Amygdala (tissue), 56 donors: ENCODE results near the gene TNFRSF21.
"Not testable (repeated sequence)": the region's sequence is repeated elsewhere in the genome, so short reads cannot be mapped to it uniquely, and the experiment has no call there.

Experiments used
- DNase-seq, 56 donors: peaks; one replicate each; lab custom pipeline; 2025; lab: John Stamatoyannopoulos, UW

The TNFRSF21 gene

GRCh38 chr6:47328139-47328538, 18.4 kb upstream of the TNFRSF21 start:
- not testable (repeated sequence) for DNase-seq

- DNase-seq: no peak
Observed at GRCh38 chr6:47323887-47324286, 14.2 kb upstream of the TNFRSF21 start.

GRCh38 chr6:47323321-47323720, 13.6 kb upstream of the TNFRSF21 start:
- DNase-seq: no peak

GRCh38 chr6:47321577-47321976, 11.9 kb upstream of the TNFRSF21 start:
- DNase-seq: no peak

DNA sequence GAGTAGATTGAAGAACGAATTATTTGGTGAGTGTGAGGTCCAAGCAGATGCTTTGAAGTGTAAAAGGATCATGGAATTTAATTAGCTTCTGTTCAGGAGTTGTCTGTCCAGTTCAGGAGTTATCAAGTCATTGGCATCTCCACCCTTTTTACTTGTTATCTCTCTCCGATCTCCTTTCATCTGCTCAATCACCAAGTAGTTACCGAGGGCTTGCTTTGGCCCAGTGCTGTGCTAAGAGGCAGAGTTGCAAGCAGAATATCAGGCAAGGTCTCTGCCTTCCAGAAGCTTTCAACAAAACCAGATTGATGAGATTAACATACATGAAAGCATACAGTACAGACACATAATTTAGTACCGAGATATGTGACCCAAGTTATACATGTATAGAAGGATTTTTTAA, 10.2 kb upstream of the TNFRSF21 start:
- DNase-seq: no peak

DNA sequence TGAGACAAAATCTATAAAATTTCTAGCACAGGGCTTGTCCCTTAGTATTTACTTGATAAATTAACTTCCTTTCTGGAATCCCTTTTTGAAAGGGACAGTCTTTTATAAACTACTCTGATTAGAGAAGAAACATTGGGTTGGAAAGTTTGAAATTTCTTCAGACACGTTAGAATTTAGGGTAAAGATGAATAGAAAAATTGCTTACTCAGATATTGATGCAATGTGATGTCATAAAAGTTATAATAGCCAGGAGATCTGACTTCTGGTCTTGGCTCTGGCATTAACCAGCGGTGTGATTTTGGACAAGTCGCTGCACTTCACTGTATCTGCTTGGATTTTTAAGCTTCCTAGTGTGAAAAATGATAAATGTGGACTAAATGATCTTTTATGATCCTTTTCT, 9.7 kb upstream of the TNFRSF21 start:
- no peak for DNase-seq

- DNase-seq: no peak
Observed at GRCh38 chr6:47318236-47318989, 8.7 kb upstream of the TNFRSF21 start.

GRCh38 chr6:47315181-47315580, 5.5 kb upstream of the TNFRSF21 start:
- DNase-seq: not testable (repeated sequence)

- no peak for DNase-seq
Observed at GRCh38 chr6:47310131-47310480, 401 bp upstream of the TNFRSF21 start.

GRCh38 chr6:47308552-47309290, 984 bp downstream of the TNFRSF21 start:
- DNase-seq: peak in 26 of 56 donors; percentile 4 to 73 (median 40)

DNA sequence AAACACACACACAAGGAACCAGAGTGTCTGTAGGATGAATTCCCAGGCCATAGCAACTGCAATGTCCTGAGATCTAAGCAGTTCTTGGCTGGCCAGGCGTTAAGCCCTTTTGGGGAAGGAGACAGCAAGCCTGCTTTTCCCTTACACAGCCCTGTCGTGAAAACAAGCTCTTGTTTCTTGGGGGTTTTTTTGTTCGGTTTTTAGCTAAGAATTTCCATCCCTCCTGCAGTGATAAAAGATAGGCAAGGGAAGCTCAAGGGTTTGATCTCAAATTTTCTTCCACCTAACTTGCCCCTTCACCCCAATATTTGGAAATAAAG, 1.5 kb downstream of the TNFRSF21 start:
- DNase-seq: no peak

- DNase-seq: no peak
Observed at GRCh38 chr6:47307362-47308197, 2.1 kb downstream of the TNFRSF21 start.

DNA sequence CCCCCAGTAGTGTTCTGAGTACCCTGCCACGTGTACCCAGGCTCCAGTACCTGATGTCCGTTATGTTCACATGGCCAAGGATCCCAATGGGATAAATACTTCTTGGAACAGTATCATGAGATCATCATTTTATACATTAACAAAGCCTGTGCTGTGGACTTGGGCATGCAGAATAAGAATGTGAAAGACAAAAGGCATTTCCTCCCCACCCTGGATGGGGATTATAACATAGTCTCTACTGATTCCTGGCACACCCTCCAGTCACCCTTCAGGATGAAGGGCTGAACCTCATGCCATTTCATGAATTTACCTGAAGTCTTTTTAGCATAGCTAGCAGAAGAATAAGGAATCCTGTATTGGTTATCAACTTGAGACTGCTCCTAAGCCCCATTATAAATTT, 2.8 kb downstream of the TNFRSF21 start:
- no peak for DNase-seq

GRCh38 chr6:47303861-47304260, 5.8 kb downstream of the TNFRSF21 start:
- DNase-seq: no peak

DNA sequence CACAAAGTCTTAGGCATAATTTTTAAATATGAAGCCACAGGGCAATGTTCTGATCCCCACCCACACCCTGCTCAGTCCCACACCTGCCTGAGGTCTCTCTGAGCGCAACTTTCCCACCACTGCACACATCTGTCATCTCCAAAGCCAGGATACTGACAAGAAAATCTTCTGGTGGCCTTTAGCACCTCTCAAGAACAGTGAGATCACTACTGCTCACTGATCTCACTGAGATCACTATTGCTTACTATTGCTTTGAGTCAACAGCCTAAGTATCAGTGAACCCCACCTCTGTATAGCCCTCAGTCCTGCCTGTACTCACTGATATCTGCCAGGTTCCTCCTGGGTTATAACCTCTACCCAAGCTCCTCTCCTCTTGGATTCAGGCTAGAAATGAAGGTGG, 6.4 kb downstream of the TNFRSF21 start:
- DNase-seq: no peak

DNA sequence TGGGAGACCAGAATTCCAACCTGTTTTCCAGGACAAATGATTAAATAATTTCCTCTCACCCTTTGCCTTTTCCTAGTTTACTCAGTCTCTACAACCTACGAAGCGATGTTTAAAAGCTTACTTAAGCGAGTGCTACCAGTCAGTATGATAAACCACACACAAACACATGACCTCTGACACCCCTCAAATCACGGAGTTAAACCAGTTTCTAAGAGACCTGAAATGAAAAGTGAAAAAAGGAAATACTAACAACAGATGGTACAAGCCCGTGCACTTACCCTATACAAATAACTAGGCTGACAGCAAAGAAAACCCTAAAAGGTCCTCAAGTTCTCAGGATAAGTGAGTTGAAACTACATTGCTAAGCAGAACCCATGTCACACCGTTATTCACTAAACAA, 7.7 kb downstream of the TNFRSF21 start:
- DNase-seq: no peak

DNA sequence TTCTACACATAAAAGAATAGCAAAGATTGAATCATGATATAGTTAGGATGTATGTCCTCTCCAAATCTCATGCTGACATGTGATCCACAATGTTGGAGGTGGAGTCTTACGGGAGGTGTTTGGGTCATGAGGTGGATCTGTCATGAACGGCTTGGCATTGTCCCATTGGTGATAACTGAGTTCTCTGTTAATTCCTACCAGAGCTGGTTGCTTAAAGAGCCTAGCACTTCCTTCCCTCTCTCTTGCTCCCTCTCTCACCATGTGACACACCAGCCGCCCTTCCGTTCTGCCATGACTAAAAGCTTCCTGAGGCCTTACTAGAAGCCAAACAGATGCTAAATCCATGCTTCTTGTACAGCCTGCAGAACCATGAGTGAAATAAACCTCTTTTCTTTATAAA, 8.3 kb downstream of the TNFRSF21 start:
- no peak for DNase-seq

DNA sequence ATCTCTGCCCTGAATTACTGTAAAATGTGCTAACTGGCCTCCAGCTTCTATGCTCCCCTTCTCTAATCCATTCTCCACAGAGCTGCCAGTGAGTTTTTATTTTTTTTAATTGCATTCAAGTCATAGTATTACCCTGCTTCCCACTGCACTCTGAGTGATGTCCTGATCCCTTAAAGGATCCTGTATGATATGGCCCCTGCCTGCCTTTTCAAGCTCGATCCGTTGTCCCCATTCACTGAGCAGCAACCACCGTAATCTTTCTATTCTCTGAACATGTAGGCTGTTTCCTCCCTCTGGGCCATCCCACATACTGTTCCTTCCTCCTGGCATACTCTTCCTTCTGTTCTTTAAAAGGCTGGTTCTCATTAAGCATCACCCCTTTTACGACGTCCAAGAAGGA, 9.3 kb downstream of the TNFRSF21 start:
- DNase-seq: no peak

- no peak for DNase-seq
Observed at GRCh38 chr6:47299965-47300364, 9.7 kb downstream of the TNFRSF21 start.

DNA sequence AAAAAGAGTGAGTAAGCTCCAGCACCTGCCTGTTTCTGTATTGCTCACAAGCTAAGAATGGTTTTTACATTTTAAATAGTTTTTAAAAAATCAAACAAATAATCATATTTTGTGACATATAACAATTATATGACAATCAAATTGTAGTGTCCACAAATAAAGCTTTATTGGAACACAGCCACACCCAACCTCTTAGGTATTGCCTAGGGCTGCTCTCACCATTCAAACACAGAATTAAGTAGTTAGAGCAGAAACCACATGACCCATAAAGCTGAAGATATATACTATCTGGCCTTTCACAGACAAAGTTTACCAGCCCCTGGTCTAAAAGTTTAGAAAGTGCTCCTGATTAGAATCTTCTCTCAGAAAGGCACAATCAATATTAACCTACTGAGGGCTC, 11.2 kb downstream of the TNFRSF21 start:
- no peak for DNase-seq

GRCh38 chr6:47294990-47295389, 14.7 kb downstream of the TNFRSF21 start:
- no peak for DNase-seq

DNA sequence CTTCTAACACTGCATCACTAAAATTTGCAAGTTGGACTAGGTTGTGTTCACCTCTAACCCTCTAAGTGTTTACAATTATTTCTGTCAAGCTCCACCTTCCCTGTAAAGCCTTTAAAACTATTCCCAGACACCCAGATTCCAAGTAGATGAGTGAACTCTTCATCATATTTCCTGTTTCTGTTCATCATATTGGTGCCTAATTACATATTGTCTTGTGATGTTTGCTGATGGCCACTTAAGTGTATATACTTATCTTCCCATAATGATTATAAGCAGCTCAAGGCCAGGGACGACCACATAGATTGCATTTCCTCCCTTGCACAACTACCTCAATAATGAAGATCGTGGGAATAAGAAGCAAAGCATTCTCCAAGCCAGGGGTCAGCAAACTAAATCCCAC, 16.8 kb downstream of the TNFRSF21 start:
- DNase-seq: no peak
